GM12865 (cell line): Measurements from ENCODE around the gene TRABD2B.

Source experiments
- DNase-seq: peaks from one replicate; pipeline ENCODE4 v3.0.0; 2010; ENCODE audit warnings: low read depth
- H3K4me3 ChIP-seq: 2 replicates; pipeline ENCODE4 v1.5.1; 2011; ENCODE audit warnings: mild to moderate bottlenecking, low read depth, low read length, control low read depth
- TF ChIP-seq, protein P1 (sequence below): IDR thresholded peaks from 2 replicates; pipeline ENCODE4 v1.5.1; 2011; ENCODE audit warnings: low read length, control low read depth, low read depth, inconsistent platforms; ENCODE audit not compliant: insufficient read depth; ENCODE audit errors: missing control alignments

The TRABD2B gene

GRCh38 chr1:47725000-47725473 lies 272.1 kb downstream of the TRABD2B start:
- H3K4me3 ChIP-seq = no peak overlapping the region
- TF ChIP-seq, protein P1, sequence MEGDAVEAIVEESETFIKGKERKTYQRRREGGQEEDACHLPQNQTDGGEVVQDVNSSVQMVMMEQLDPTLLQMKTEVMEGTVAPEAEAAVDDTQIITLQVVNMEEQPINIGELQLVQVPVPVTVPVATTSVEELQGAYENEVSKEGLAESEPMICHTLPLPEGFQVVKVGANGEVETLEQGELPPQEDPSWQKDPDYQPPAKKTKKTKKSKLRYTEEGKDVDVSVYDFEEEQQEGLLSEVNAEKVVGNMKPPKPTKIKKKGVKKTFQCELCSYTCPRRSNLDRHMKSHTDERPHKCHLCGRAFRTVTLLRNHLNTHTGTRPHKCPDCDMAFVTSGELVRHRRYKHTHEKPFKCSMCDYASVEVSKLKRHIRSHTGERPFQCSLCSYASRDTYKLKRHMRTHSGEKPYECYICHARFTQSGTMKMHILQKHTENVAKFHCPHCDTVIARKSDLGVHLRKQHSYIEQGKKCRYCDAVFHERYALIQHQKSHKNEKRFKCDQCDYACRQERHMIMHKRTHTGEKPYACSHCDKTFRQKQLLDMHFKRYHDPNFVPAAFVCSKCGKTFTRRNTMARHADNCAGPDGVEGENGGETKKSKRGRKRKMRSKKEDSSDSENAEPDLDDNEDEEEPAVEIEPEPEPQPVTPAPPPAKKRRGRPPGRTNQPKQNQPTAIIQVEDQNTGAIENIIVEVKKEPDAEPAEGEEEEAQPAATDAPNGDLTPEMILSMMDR = no peak
- DNase-seq = no peak

GRCh38 chr1:47724432-47724999 lies 272.7 kb downstream of the TRABD2B start:
- H3K4me3 ChIP-seq = no peak overlapping the region
- TF ChIP-seq, protein P1 = no peak
- DNase-seq = no peak

DNA sequence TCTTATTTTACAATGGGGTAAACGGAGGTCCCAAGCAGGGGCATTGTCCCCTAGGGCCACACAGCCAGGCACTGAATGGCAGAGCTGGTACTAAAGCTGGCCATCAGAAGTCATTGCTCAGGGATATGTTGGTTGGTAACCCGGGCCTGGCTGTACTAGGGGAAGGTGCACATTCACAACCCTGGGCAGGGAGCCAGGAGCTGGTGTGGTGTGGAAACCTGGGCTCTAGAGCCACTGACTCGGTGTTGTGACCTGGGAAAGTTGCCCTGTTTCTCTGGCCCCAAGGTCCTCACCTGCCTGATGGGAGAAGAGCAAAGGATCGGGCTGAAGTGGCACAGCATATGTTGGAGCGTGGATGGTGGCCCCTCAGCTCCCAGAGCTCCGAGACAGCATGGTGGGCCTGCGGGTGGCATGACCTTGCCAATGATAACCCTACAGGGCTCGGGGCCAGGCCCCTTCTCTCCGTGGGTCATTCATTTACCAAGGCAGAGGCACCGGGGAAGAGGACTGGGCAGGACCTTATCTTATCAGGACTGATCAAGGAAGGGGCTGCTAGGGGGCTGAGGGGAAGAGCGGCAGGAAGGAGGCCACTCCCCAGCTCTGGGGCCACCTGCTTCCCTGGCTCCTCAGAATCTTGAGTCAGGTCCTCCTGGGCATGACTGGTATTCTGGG lies 274.1 kb downstream of the TRABD2B start:
- TF ChIP-seq, protein P1 = no peak
- no peak for DNase-seq
- no peak overlapping the region for H3K4me3 ChIP-seq

- no peak for DNase-seq
- TF ChIP-seq, protein P1 = no peak
- no peak overlapping the region for H3K4me3 ChIP-seq
Observed at GRCh38 chr1:47722101-47722500, 275.1 kb downstream of the TRABD2B start.

GRCh38 chr1:47720111-47720510 lies 277.1 kb downstream of the TRABD2B start:
- DNase-seq = no peak
- no peak overlapping the region for H3K4me3 ChIP-seq
- TF ChIP-seq, protein P1 = no peak

GRCh38 chr1:47717341-47717740 lies 279.8 kb downstream of the TRABD2B start:
- TF ChIP-seq, protein P1 = no peak
- DNase-seq = no peak
- no peak overlapping the region for H3K4me3 ChIP-seq
